GM23248 (cell line): ENCODE results near the gene CCNJ. TPM values are rescaled to one million over a fixed set of nuclear protein-coding genes. Genes with fewer than 3 reads are reported as not detected.

Experiments
- DNase-seq: peaks from one replicate; pipeline ENCODE4 v3.0.0-alpha.2; 2015
- H2AFZ ChIP-seq: fragments of 200-600 bp; sonication (generic); 2 replicates; pipeline ENCODE4 v1.6.1; 2016; ENCODE audit warnings: antibody characterized with exemption
- H3F3A ChIP-seq: fragments of 200-600 bp; sonication (generic); 2 replicates; pipeline ENCODE4 v1.6.1; 2016; ENCODE audit warnings: mild to moderate bottlenecking, antibody characterized with exemption, mixed run types; ENCODE audit not compliant: insufficient read depth
- H3K27ac ChIP-seq: fragments of 200-600 bp; sonication (generic); 2 replicates; pipeline ENCODE4 v1.5.1; 2016; ENCODE audit warnings: mild to moderate bottlenecking
- H3K27me3 ChIP-seq: fragments of 200-600 bp; sonication (generic); replicated peaks from 2 replicates; pipeline ENCODE4 v1.6.1; 2016; ENCODE audit warnings: mild to moderate bottlenecking; ENCODE audit not compliant: insufficient read depth
- H3K36me3 ChIP-seq: fragments of 200-600 bp; sonication (generic); 2 replicates; pipeline ENCODE4 v1.6.1; 2016; ENCODE audit warnings: low read depth, mild to moderate bottlenecking
- H3K4me1 ChIP-seq: fragments of 200-600 bp; sonication (generic); 2 replicates; pipeline ENCODE4 v1.6.1; 2016; ENCODE audit warnings: mild to moderate bottlenecking; ENCODE audit not compliant: insufficient read depth
- H3K4me2 ChIP-seq: fragments of 200-600 bp; sonication (generic); one replicate; pipeline ENCODE4 v1.6.1; 2016; ENCODE audit warnings: mild to moderate bottlenecking; ENCODE audit not compliant: unreplicated experiment
- H3K4me3 ChIP-seq: fragments of 200-600 bp; sonication (generic); 2 replicates; pipeline ENCODE4 v1.5.1; 2016; ENCODE audit warnings: mild to moderate bottlenecking
- H3K79me2 ChIP-seq: fragments of 200-600 bp; sonication (generic); 2 replicates; pipeline ENCODE4 v1.6.1; 2016; ENCODE audit warnings: mild to moderate bottlenecking; ENCODE audit not compliant: insufficient read depth
- H3K9ac ChIP-seq: fragments of 200-600 bp; sonication (generic); 2 replicates; pipeline ENCODE4 v1.6.1; 2016; ENCODE audit warnings: mild to moderate bottlenecking
- H3K9me2 ChIP-seq: fragments of 200-600 bp; sonication (generic); 2 replicates; pipeline ENCODE4 v1.6.1; 2016; ENCODE audit warnings: mixed run types, mild to moderate bottlenecking, moderate library complexity; ENCODE audit not compliant: insufficient read depth
- H3K9me3 ChIP-seq: fragments of 200-600 bp; sonication (generic); one replicate; pipeline ENCODE4 v1.6.1; 2017; ENCODE audit warnings: low read depth
- H4K20me1 ChIP-seq: fragments of 200-600 bp; sonication (generic); 2 replicates; pipeline ENCODE4 v1.6.0; 2016; ENCODE audit not compliant: insufficient read depth
- EZH2 ChIP-seq: fragments of 200-600 bp; sonication (generic); IDR thresholded peaks from 2 replicates; pipeline ENCODE4 v1.6.1; 2018; ENCODE audit warnings: antibody characterized with exemption, mild to moderate bottlenecking; ENCODE audit not compliant: insufficient read depth, poor library complexity, severe bottlenecking
- EZH2phosphoT487 ChIP-seq: fragments of 200-600 bp; sonication (generic); IDR thresholded peaks from 2 replicates; pipeline ENCODE4 v1.6.1; 2018; ENCODE audit warnings: antibody characterized with exemption, moderate library complexity, mild to moderate bottlenecking, low read depth; ENCODE audit not compliant: insufficient read depth
- WGBS, 2 experiments: methylation state at CpG; one replicate each; pipeline ENCODE4 v1.1.6; 2015 to 2017; ENCODE audit warnings: low lambda C conversion rate in 2 of 2, low coverage in 1 of 2; ENCODE audit errors: missing lambda C conversion rate in 2 of 2; 5-methylcytosine and 5-hydroxymethylcytosine counted together
- in situ Hi-C: fragments of 300-500 bp; cut with MboI; formaldehyde crosslinking; loops from 2 replicates; pipeline ENCODE4 v1.15.0; 2020
- polyA plus RNA-seq: library from polyadenylated mRNA; unstranded; fragments of >200 nt; fragmentation: Nextera tagmentation; extraction: Ambion mirVana; gene quantifications from 2 replicates; pipeline ENCODE4 v1.2.1, GENCODE V29; 2016
- total RNA-seq: library from RNA; depleted of rRNA; stranded (reverse); fragments of >200 nt; shearing (Covaris generic); gene quantifications from 2 replicates; pipeline ENCODE4 v1.2.3, GENCODE V29; 2014

The CCNJ gene
- total and polyA plus RNA-seq, 2 experiments from 2014 or later = 2.7 to 2.9 TPM

DNA sequence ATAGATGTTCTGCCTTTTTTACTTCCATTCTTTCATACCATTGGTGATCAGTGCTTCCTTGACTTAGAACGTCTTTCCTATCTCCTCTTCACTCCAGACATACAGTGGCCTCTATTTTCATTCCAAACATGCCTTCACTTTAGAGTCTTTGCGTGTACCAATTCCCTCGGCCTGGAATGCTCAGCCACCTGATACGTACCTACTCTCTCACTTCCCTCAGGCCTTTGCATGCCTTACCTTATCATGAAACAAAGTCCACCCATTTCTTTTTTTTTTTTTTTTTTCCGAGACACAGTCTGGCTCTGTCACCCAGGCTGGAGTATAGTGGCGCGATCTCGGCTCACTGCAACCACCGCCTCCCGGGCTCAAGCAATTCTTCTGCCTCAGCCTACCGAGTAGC lies 2.2 kb upstream of the CCNJ start:
- WGBS, 2 experiments = 97 to 98% methylated on average over 11 of the region's 11 CpGs
- H3K27me3 ChIP-seq = no peaks in the 10 kb centered on the region
- no peak overlapping the region for H3K4me3 ChIP-seq
- no peak overlapping the region for H3K4me2 ChIP-seq
- in situ Hi-C loops = no loop called here
- no peaks in the 10 kb centered on the region for H4K20me1 ChIP-seq
- no peak overlapping the region for H3K27ac ChIP-seq
- no peaks in the 10 kb centered on the region for H3K36me3 ChIP-seq
- no peak for DNase-seq
- no peaks in the 10 kb centered on the region for H3K9me2 ChIP-seq
- no peak overlapping the region for H3K9ac ChIP-seq
- no peak overlapping the region for H2AFZ ChIP-seq
- peaks cover 19% of the 10 kb centered on the region for H3K79me2 ChIP-seq
- no peaks in the 10 kb centered on the region for H3K9me3 ChIP-seq
- TF ChIP-seq EZH2 = no peak
- TF ChIP-seq EZH2phosphoT487 = no peak
- peaks cover 11% of the 10 kb centered on the region for H3K4me1 ChIP-seq
- peaks cover 12% of the 10 kb centered on the region; the same call in 1 of the 2 replicates for H3F3A ChIP-seq

DNA sequence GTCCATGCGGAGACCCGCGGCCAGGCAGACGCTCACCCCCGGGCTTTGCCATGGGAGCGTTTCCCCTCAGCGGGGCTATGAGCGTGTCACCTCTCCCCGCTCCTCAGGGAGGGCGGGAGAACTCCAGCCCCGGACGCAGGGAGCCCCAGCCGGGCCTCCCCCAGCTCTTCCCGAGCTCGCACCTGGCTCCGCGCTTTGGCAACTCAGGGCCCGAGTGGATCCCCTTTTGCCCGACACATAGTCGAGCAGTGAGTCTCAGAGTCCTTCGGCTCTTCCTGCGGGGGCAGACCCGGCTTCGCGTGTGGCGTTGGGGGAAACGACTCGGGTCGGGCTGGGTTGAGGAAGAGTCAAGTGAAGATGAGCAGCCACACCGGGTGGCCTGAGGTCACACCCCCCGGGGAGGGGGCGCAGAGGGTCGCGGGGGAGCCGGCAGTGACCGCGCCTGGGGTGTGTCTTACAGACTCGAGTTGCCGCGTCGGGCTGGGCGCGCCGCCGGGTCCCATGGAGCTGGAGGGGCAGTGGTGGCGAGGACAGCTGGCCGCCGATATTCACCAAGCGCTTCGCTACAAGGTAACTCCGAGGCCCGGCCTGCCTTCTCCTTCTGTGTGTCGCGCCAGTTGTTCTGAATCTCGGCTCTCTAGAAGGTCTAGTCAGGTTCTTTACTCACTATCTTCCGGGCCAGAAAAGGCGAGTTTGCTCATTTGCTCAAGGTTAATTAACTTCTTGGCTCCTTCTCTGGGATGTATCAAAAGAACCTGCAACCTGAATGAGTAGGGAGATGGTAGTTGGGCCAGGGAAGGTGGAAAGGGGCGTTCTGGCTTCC lies 721 bp downstream of the CCNJ start:
- Histone ChIP-seq H3F3A (peaks cover 12% of the 10 kb centered on the region; the same call in 1 of the 2 replicates), H4K20me1 (no peaks in the 10 kb centered on the region), H3K36me3 (no peaks in the 10 kb centered on the region), H3K4me1 (peaks cover 11% of the 10 kb centered on the region), H3K4me3 (peak overlapping the region; percentile 78), H3K9me3 (no peaks in the 10 kb centered on the region), H3K27me3 (no peaks in the 10 kb centered on the region), H2AFZ (peak overlapping the region; percentile 91), H3K79me2 (peaks cover 48% of the 10 kb centered on the region), H3K27ac (peak overlapping the region; percentile 77), H3K4me2 (peak overlapping the region; percentile 82), H3K9ac (peak overlapping the region; percentile 92), H3K9me2 (no peaks in the 10 kb centered on the region)
- in situ Hi-C loops = no loop called here
- peak; percentile 78 for DNase-seq
- TF ChIP-seq EZH2phosphoT487 (no peak), EZH2 (no peak)
- WGBS, 2 experiments = 1 to 3% methylated on average over 46 to 49 of the region's 58 CpGs

DNA sequence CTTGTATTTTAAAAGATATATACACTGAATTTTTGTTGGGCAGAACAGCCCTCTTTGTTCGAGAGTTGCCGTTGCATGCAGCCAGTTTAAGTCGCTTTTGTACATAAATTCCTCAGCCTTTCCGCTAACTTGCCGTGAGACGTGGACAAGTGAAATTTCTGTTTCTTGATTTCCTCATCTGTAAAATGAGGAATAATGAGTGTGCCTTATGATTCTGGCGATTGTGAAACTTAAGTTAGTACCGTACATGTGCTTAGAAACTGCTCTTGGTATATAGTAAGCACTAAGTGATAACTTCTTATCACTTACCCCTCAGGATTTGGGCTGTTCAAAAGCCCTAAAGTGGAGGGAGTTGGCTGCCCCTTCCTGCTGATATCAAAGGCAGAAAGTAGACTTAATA lies 1.4 kb downstream of the CCNJ start:
- Histone ChIP-seq H3K4me2 (peak overlapping the region; percentile 82), H3K4me1 (peaks cover 11% of the 10 kb centered on the region), H3K9ac (peak overlapping the region; percentile 92), H3K79me2 (peaks cover 55% of the 10 kb centered on the region), H3K9me2 (no peaks in the 10 kb centered on the region), H3K27ac (peak overlapping the region; percentile 77), H2AFZ (peak overlapping the region; percentile 91), H3K9me3 (no peaks in the 10 kb centered on the region), H3F3A (peaks cover 12% of the 10 kb centered on the region; the same call in 1 of the 2 replicates), H4K20me1 (no peaks in the 10 kb centered on the region), H3K36me3 (no peaks in the 10 kb centered on the region), H3K27me3 (no peaks in the 10 kb centered on the region), H3K4me3 (peak overlapping the region; percentile 78)
- TF ChIP-seq EZH2 = no peak
- TF ChIP-seq EZH2phosphoT487 = no peak
- in situ Hi-C loops = no loop called here
- WGBS, 2 experiments = 28 to 30% methylated on average over 8 of the region's 8 CpGs
- DNase-seq = peak; percentile 75

DNA sequence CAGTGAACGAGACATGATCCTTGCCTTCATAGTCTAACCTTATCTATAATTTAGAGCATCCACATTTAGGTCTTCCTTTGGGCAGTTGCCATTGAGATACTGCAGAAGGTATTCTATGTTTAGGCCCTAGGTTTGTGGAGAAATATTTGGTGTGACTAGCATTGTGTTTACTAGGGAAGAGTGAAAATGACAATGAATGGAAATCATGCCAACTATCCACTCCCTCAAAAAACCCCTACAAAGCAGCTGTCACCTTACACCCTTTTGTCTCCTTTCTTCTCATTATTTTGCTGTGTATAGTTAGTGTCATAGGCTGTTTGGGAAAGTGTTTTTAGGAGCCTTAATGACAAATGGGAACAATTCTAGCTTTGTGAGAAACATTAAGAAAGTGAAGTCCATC lies 3.2 kb downstream of the CCNJ start:
- TF ChIP-seq EZH2phosphoT487 (no peak), EZH2 (no peak)
- WGBS, 2 experiments = 100% methylated on average over 1 of the region's 1 CpG

More for the DNA sequence above, 3.2 kb downstream of the CCNJ start:
- H3K4me2 ChIP-seq = no peak overlapping the region
- no peak overlapping the region for H2AFZ ChIP-seq
- no peaks in the 10 kb centered on the region for H4K20me1 ChIP-seq
- in situ Hi-C loops = no loop called here
- no peak overlapping the region for H3K27ac ChIP-seq
- peaks cover 11% of the 10 kb centered on the region for H3K4me1 ChIP-seq
- H3K9me3 ChIP-seq = no peaks in the 10 kb centered on the region
- H3K27me3 ChIP-seq = no peaks in the 10 kb centered on the region
- no peak for DNase-seq
- H3K4me3 ChIP-seq = no peak overlapping the region
- no peaks in the 10 kb centered on the region for H3K9me2 ChIP-seq
- H3K9ac ChIP-seq = no peak overlapping the region
- peaks cover 73% of the 10 kb centered on the region for H3K79me2 ChIP-seq
- peaks cover 10% of the 10 kb centered on the region for H3K36me3 ChIP-seq
- H3F3A ChIP-seq = peaks cover 12% of the 10 kb centered on the region; the same call in 1 of the 2 replicates
